OCI-LY3 (cell line): ENCODE results near the gene OR5AP2.

Source experiments
- EZH2phosphoT487 ChIP-seq: fragments of 200-600 bp; shearing (Covaris generic); IDR thresholded peaks from 2 replicates; pipeline ENCODE4 v1.6.1; 2018; ENCODE audit warnings: antibody characterized with exemption, mixed run types, low read depth
- TF ChIP-seq, protein P1 (sequence below): fragments of 200-600, 300-600 bp; sonication (generic); IDR thresholded peaks from 2 replicates; pipeline ENCODE4 v1.5.1; 2014; ENCODE audit warnings: antibody characterized with exemption, low read length, low read depth

- TF ChIP-seq, protein P1, sequence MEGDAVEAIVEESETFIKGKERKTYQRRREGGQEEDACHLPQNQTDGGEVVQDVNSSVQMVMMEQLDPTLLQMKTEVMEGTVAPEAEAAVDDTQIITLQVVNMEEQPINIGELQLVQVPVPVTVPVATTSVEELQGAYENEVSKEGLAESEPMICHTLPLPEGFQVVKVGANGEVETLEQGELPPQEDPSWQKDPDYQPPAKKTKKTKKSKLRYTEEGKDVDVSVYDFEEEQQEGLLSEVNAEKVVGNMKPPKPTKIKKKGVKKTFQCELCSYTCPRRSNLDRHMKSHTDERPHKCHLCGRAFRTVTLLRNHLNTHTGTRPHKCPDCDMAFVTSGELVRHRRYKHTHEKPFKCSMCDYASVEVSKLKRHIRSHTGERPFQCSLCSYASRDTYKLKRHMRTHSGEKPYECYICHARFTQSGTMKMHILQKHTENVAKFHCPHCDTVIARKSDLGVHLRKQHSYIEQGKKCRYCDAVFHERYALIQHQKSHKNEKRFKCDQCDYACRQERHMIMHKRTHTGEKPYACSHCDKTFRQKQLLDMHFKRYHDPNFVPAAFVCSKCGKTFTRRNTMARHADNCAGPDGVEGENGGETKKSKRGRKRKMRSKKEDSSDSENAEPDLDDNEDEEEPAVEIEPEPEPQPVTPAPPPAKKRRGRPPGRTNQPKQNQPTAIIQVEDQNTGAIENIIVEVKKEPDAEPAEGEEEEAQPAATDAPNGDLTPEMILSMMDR = no peak
- no peak for TF ChIP-seq EZH2phosphoT487
Observed at GRCh38 chr11:56688554-56689100, 46.4 kb upstream of the OR5AP2 start.
